Fibroblast of lung (primary cell): ENCODE data around the gene LRIF1. TPM values are rescaled to one million over a fixed set of nuclear protein-coding genes. Genes with fewer than 3 reads are reported as not detected.

Experiments
- DNase-seq, 2 donors: peaks; one replicate each; pipeline versions ENCODE4 v3.0.0 to v3.0.0-alpha.2; 2010; ENCODE audit warnings: low read depth in 2 of 2
- H2AFZ ChIP-seq: 2 replicates; pipeline ENCODE4 v1.5.1; 2012; ENCODE audit warnings: low read length, control low read depth, inconsistent platforms
- H3K27ac ChIP-seq: 2 replicates; pipeline ENCODE4 v1.5.1; 2011; ENCODE audit warnings: low read length, control low read depth; ENCODE audit not compliant: insufficient read depth
- H3K27me3 ChIP-seq: 2 replicates; pipeline ENCODE4 v1.5.1; 2011; ENCODE audit warnings: mild to moderate bottlenecking, low read length; ENCODE audit not compliant: control insufficient read depth, insufficient read depth
- H3K36me3 ChIP-seq: 2 replicates; pipeline ENCODE4 v1.5.1; 2011; ENCODE audit warnings: low read length; ENCODE audit not compliant: control insufficient read depth, insufficient read depth
- H3K4me1 ChIP-seq: 2 replicates; pipeline ENCODE4 v1.5.1; 2011; ENCODE audit warnings: low read length; ENCODE audit not compliant: control insufficient read depth, insufficient read depth; ENCODE audit errors: extremely low read depth
- H3K4me2 ChIP-seq: 2 replicates; pipeline ENCODE4 v1.5.1; 2011; ENCODE audit warnings: low read length, control low read depth; ENCODE audit not compliant: insufficient read depth; ENCODE audit errors: extremely low read depth
- H3K4me3 ChIP-seq, 4 experiments: fragments of 200-600 bp in 1 of 4; sonication (generic) in 1 of 4; replicated peaks in 1 of 4; 2 replicates each; pipeline ENCODE4 v1.5.1; 2011 to 2016; ENCODE audit warnings: low read length in 4 of 4, low read depth in 3 of 4, mild to moderate bottlenecking in 3 of 4, control low read depth in 2 of 4, inconsistent platforms in 1 of 4, mixed read lengths in 1 of 4; ENCODE audit not compliant: insufficient read depth in 1 of 4; ENCODE audit errors: control extremely low read depth in 1 of 4
- H3K79me2 ChIP-seq: 2 replicates; pipeline ENCODE4 v1.5.1; 2012; ENCODE audit warnings: mild to moderate bottlenecking, low read length, inconsistent platforms; ENCODE audit not compliant: control insufficient read depth, insufficient read depth
- H3K9ac ChIP-seq: 2 replicates; pipeline ENCODE4 v1.5.1; 2011; ENCODE audit warnings: mild to moderate bottlenecking, low read length, control low read depth; ENCODE audit not compliant: insufficient read depth
- H3K9me3 ChIP-seq: 2 replicates; pipeline ENCODE4 v1.5.1; 2012; ENCODE audit warnings: low read depth, low read length; ENCODE audit not compliant: control insufficient read depth, insufficient read depth
- H4K20me1 ChIP-seq: 2 replicates; pipeline ENCODE4 v1.5.1; 2011; ENCODE audit warnings: low read length; ENCODE audit not compliant: control insufficient read depth, insufficient read depth; ENCODE audit errors: extremely low read depth
- EZH2 ChIP-seq: IDR thresholded peaks from 2 replicates; pipeline ENCODE4 v1.5.1; 2012; ENCODE audit warnings: low read length, control low read depth, mild to moderate bottlenecking; ENCODE audit errors: missing control alignments
- polyA plus RNA-seq, 2 donors: library from polyadenylated mRNA; depleted of rRNA in 1 of 2; stranded (reverse) in 1 of 2; unstranded in 1 of 2; fragments of >200 nt; gene quantifications; 2 replicates each; pipeline ENCODE4 v1.2.1, GENCODE V29; 2011 to 2012; ENCODE audit warnings: missing spikeins in 1 of 2
- total RNA-seq: library from RNA; depleted of rRNA; stranded (reverse); fragments of >200 nt; gene quantifications from 2 replicates; pipeline ENCODE4 v1.2.1, GENCODE V29; 2014
- TF ChIP-seq, protein P1 (sequence below), 2 donors: IDR thresholded peaks in 1 of 2; conservative IDR thresholded peaks in 1 of 2; 1 replicate in 1 of 2; 2 replicates in 1 of 2; pipeline ENCODE4 v1.5.1; 2011 to 2012; ENCODE audit warnings: low read length in 2 of 2, control low read depth in 1 of 2, inconsistent platforms in 1 of 2, low read depth in 1 of 2, mild to moderate bottlenecking in 1 of 2

The LRIF1 gene
- total and polyA plus RNA-seq, 2 donors (not counting 1 experiment from before 2014, with no cell fraction given): 11.9 to 17.2 TPM

- no peaks in the 10 kb centered on the region for H4K20me1 ChIP-seq
- no peak overlapping the region for H3K4me3 ChIP-seq
- H3K9me3 ChIP-seq: no peaks in the 10 kb centered on the region
- H3K9ac ChIP-seq: no peak overlapping the region
- peaks cover 2% of the 10 kb centered on the region for H3K79me2 ChIP-seq
- no peaks in the 10 kb centered on the region for H3K27me3 ChIP-seq
- no peak overlapping the region for H3K4me2 ChIP-seq
- DNase-seq: no peak
- no peaks in the 10 kb centered on the region for H3K4me1 ChIP-seq
- H2AFZ ChIP-seq: no peak overlapping the region
- no peaks in the 10 kb centered on the region for H3K36me3 ChIP-seq
- H3K27ac ChIP-seq: no peak overlapping the region
- no peak for TF ChIP-seq EZH2
- TF ChIP-seq, protein P1, sequence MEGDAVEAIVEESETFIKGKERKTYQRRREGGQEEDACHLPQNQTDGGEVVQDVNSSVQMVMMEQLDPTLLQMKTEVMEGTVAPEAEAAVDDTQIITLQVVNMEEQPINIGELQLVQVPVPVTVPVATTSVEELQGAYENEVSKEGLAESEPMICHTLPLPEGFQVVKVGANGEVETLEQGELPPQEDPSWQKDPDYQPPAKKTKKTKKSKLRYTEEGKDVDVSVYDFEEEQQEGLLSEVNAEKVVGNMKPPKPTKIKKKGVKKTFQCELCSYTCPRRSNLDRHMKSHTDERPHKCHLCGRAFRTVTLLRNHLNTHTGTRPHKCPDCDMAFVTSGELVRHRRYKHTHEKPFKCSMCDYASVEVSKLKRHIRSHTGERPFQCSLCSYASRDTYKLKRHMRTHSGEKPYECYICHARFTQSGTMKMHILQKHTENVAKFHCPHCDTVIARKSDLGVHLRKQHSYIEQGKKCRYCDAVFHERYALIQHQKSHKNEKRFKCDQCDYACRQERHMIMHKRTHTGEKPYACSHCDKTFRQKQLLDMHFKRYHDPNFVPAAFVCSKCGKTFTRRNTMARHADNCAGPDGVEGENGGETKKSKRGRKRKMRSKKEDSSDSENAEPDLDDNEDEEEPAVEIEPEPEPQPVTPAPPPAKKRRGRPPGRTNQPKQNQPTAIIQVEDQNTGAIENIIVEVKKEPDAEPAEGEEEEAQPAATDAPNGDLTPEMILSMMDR (conservative IDR thresholded peaks at IDR 0.05 in 1 of 2, IDR thresholded peaks at IDR 0.05 in 1 of 2; ENCODE audit: low read depth in 1 of 2, low read length in 2 of 2): no peak
Observed at GRCh38 chr1:110956586-110956985, 7.1 kb downstream of the LRIF1 start.

DNA sequence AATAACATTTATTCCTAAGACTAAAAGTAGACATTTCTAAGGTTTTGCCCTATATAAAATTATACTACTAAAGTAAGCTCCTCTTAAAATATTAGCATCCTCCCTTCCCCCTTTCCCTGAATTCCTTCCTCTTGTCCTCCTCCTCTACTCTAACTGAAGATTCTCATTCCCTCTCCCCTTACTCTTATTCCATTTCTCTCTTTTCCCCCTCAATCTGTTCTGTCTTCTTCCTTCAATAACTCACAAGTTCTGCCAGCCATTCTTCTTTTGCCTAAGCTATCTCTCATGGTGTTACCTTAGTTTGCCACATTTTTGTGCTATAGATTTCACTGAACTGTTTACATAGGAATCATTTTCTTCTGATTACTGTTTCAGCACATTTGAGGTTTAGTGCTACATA is 10.7 kb downstream of the LRIF1 start:
- TF ChIP-seq EZH2: no peak
- TF ChIP-seq, protein P1 (conservative IDR thresholded peaks at IDR 0.05 in 1 of 2, IDR thresholded peaks at IDR 0.05 in 1 of 2; ENCODE audit: low read depth in 1 of 2, low read length in 2 of 2): no peak

DNA sequence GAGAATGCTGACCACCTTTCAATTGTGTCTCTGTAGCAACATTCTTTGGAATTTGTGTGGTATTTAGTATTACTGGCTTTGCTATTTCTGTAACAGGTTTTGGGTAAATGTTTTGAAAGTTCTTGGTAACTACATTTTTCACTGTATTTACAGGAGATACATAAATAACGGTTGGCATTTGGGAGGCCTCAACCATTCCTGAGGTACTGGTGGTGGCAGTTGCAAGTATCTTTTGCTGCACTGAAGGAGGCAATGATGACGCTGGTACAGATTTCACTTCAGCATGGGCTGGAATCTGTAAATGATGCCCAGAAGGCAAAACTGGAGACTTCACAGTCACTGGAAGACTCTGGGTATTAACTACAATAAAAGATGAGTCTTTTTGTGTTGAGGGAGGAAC is 11.7 kb downstream of the LRIF1 start:
- H2AFZ ChIP-seq: no peak overlapping the region
- TF ChIP-seq, protein P1 (conservative IDR thresholded peaks at IDR 0.05 in 1 of 2, IDR thresholded peaks at IDR 0.05 in 1 of 2; ENCODE audit: low read depth in 1 of 2, low read length in 2 of 2): no peak
- no peak for TF ChIP-seq EZH2
- no peak overlapping the region for H3K4me3 ChIP-seq
- H3K36me3 ChIP-seq: peaks cover 2% of the 10 kb centered on the region
- no peaks in the 10 kb centered on the region for H3K9me3 ChIP-seq
- H4K20me1 ChIP-seq: no peaks in the 10 kb centered on the region
- no peak overlapping the region for H3K4me2 ChIP-seq
- no peaks in the 10 kb centered on the region for H3K27me3 ChIP-seq
- H3K9ac ChIP-seq: no peak overlapping the region
- no peak for DNase-seq
- peaks cover 2% of the 10 kb centered on the region for H3K79me2 ChIP-seq
- H3K27ac ChIP-seq: no peak overlapping the region
- H3K4me1 ChIP-seq: no peaks in the 10 kb centered on the region

More for the DNA sequence above, 10.7 kb downstream of the LRIF1 start:
- Histone ChIP-seq H3K27ac (no peak overlapping the region), H3K36me3 (peaks cover 2% of the 10 kb centered on the region), H3K4me3 (no peak overlapping the region), H2AFZ (no peak overlapping the region), H3K4me2 (no peak overlapping the region), H3K79me2 (peaks cover 2% of the 10 kb centered on the region), H4K20me1 (no peaks in the 10 kb centered on the region), H3K4me1 (no peaks in the 10 kb centered on the region), H3K9me3 (no peaks in the 10 kb centered on the region), H3K27me3 (no peaks in the 10 kb centered on the region), H3K9ac (no peak overlapping the region)
- no peak for DNase-seq
